MCF 10A (cell line): Measurements from ENCODE around the gene RHOA. TPM values are rescaled to one million over a fixed set of nuclear protein-coding genes. Genes with fewer than 3 reads are reported as not detected.

Experiments used
- BruUV-seq: library from RNA; stranded (reverse); fragments of 400-500 nt; replicated peaks from 2 replicates; lab custom pipeline; 2021; lab: Mats Ljungman, UMichigan
- CTCF ChIA-PET: fragments of 300-600 bp; sonication (Branson Sonifier 250); formaldehyde crosslinking; extraction: SDS; loops from one replicate; lab custom pipeline; 2021; ENCODE audit warnings: antibody characterized with exemption, inconsistent platforms; lab: Yijun Ruan, JAX
- POLR2A ChIA-PET: fragments of 300-600, 350-650 bp; sonication (Branson Sonifier 250); formaldehyde crosslinking; extraction: SDS; loops from one replicate; lab custom pipeline; 2020; ENCODE audit warnings: antibody characterized with exemption, inconsistent platforms; lab: Yijun Ruan, JAX
- DNase-seq: peaks from one replicate; pipeline ENCODE4 v3.0.0-alpha.2; 2018; ENCODE audit not compliant: unreplicated experiment
- H3K27ac Mint-ChIP-seq: one replicate; pipeline ENCODE4 v1.8.0; 2022; ENCODE audit warnings: mild to moderate bottlenecking, low read depth, mixed read lengths; ENCODE audit not compliant: unreplicated experiment
- H3K27me3 Mint-ChIP-seq: one replicate; pipeline ENCODE4 v1.8.0; 2022; ENCODE audit warnings: mixed read lengths; ENCODE audit not compliant: insufficient read depth, unreplicated experiment
- H3K36me3 Mint-ChIP-seq: one replicate; pipeline ENCODE4 v1.8.0; 2022; ENCODE audit warnings: mild to moderate bottlenecking, moderate library complexity, mixed read lengths; ENCODE audit not compliant: insufficient read depth, unreplicated experiment
- H3K4me1 Mint-ChIP-seq: one replicate; pipeline ENCODE4 v1.8.0; 2022; ENCODE audit warnings: mixed read lengths; ENCODE audit not compliant: insufficient read depth, unreplicated experiment
- H3K4me3 Mint-ChIP-seq: one replicate; pipeline ENCODE4 v1.8.0; 2022; ENCODE audit warnings: mild to moderate bottlenecking, moderate library complexity, mixed read lengths; ENCODE audit not compliant: unreplicated experiment
- H3K9me3 Mint-ChIP-seq: one replicate; pipeline ENCODE4 v1.8.0; 2022; ENCODE audit warnings: mixed read lengths; ENCODE audit not compliant: unreplicated experiment
- intact Hi-C: fragments of 100-400 bp; cut with micrococcal nuclease; formaldehyde crosslinking; loops from 2 replicates; pipeline ENCODE4 v1.14.1; 2022
- total RNA-seq: library from RNA; stranded (reverse); gene quantifications from 2 replicates; pipeline ENCODE4 v1.2.3, GENCODE V29; 2022
- TF ChIP-seq, protein P1 (sequence below): fragments of 200-600 bp; IDR thresholded peaks from one replicate; pipeline ENCODE4 v1.8.0; 2022; ENCODE audit warnings: antibody characterized with exemption, mild to moderate bottlenecking; ENCODE audit not compliant: unreplicated experiment

The RHOA gene
- total RNA-seq, 1 experiment from 2014 or later, result 298 TPM

DNA sequence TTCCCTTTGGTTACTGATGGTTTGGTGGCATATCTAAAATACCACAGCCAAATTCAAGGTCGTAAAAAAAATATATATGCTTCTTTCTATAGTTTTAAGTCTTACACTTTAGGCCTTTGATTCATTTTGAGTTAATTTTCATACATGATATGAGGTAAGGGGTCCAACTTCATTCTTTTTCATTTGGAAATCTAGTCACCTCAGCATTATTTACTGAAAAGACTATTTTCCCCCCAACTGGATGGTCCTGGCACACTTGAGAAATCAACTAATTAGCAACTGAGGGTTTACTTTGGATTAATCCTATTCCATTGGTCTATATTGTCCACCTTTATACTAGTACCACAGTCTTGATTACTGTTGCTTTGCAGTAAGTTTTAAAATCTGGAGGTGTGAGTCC lies 26.2 kb downstream of the RHOA start:
- intact Hi-C loops, result no loop called here
- H3K27me3 Mint-ChIP-seq, result no peaks in the 10 kb centered on the region
- CTCF ChIA-PET, result no interaction called here
- TF ChIP-seq, protein P1, sequence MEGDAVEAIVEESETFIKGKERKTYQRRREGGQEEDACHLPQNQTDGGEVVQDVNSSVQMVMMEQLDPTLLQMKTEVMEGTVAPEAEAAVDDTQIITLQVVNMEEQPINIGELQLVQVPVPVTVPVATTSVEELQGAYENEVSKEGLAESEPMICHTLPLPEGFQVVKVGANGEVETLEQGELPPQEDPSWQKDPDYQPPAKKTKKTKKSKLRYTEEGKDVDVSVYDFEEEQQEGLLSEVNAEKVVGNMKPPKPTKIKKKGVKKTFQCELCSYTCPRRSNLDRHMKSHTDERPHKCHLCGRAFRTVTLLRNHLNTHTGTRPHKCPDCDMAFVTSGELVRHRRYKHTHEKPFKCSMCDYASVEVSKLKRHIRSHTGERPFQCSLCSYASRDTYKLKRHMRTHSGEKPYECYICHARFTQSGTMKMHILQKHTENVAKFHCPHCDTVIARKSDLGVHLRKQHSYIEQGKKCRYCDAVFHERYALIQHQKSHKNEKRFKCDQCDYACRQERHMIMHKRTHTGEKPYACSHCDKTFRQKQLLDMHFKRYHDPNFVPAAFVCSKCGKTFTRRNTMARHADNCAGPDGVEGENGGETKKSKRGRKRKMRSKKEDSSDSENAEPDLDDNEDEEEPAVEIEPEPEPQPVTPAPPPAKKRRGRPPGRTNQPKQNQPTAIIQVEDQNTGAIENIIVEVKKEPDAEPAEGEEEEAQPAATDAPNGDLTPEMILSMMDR, result no peak
- no peak overlapping the region for H3K27ac Mint-ChIP-seq
- no peak overlapping the region for H3K4me3 Mint-ChIP-seq
- BruUV-seq, result no TSS peak
- H3K36me3 Mint-ChIP-seq, result peaks cover 12% of the 10 kb centered on the region
- POLR2A ChIA-PET, result interaction anchor here (0.9 to 1.3 kb wide), 2 partner anchors 9 to 26 kb away, joined by 3 read pairs; partner anchors contain the start of genes RHOA and TCTA
- DNase-seq, result no peak
- peaks cover 14% of the 10 kb centered on the region for H3K4me1 Mint-ChIP-seq
- no peaks in the 10 kb centered on the region for H3K9me3 Mint-ChIP-seq

- Mint-ChIP-seq H3K27me3 (no peaks in the 10 kb centered on the region), H3K4me3 (no peak overlapping the region), H3K9me3 (no peaks in the 10 kb centered on the region), H3K4me1 (peaks cover 17% of the 10 kb centered on the region), H3K27ac (peak overlapping the region; percentile 27), H3K36me3 (peaks cover 12% of the 10 kb centered on the region)
- ChIA-PET CTCF (no interaction called here), POLR2A (no interaction called here)
- TF ChIP-seq, protein P1, result no peak
- no peak for DNase-seq
- BruUV-seq, result no TSS peak
- intact Hi-C loops, result loop anchor here (2.0 kb wide), 1 partner anchor 65 kb away; no protein-coding TSS in a partner anchor
These were observed 28.4 kb downstream of the RHOA start for GRCh38 chr3:49383387-49383786.

DNA sequence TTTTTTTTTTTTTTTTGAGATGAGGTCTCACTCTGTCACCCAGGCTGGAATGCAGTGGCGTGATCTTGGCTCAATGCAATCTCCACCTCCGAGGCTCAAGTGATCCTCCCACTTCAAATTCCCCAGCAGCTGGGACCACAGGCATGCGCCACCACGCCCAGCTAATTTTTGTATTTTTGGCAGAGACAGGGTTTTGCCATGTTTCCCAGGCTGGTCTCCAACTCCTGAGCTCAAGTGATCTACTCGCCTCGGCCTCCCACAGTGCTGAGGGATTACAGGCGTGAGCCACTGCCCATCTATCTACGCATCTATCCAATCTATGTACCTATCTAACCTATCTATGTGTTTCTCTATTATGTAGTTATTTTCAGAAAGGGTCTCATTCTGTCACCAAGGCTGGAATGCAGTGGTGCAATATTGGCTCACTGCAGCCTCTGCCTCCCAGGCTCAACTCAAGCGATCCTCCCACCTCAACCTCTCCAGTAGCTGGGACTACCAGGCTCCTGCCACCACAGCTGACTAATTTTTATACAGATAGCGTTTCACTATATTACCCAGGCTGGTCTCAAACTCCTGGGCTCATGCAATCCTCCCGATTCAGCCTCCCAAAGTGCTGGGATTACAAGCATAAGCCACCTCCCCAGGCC lies 33.4 kb downstream of the RHOA start:
- Mint-ChIP-seq H3K4me1 (peaks cover 20% of the 10 kb centered on the region), H3K4me3 (peak overlapping the region; percentile 9), H3K36me3 (peaks cover 28% of the 10 kb centered on the region), H3K27ac (peak overlapping the region; percentile 70), H3K27me3 (no peaks in the 10 kb centered on the region), H3K9me3 (no peaks in the 10 kb centered on the region)
- TF ChIP-seq, protein P1, result no peak
- intact Hi-C loops, result loop anchor here (1.0 to 5.0 kb wide), 2 partner anchors 20 to 34 kb away; partner anchors contain the start of genes GPX1, RHOA and TCTA
- CTCF ChIA-PET, result interaction anchor here (1.3 kb wide), 1 partner anchor 71 kb away, joined by 4 read pairs; no protein-coding TSS in a partner anchor
- BruUV-seq, result no TSS peak
- POLR2A ChIA-PET, result interaction anchor here (0.6 to 2.9 kb wide), 8 partner anchors 10 to 358 kb away, joined by 3 to 13 read pairs (median 3); partner anchors contain the start of genes GPX1, RHOA, TCTA and USP4
- peak; percentile 84 for DNase-seq

DNA sequence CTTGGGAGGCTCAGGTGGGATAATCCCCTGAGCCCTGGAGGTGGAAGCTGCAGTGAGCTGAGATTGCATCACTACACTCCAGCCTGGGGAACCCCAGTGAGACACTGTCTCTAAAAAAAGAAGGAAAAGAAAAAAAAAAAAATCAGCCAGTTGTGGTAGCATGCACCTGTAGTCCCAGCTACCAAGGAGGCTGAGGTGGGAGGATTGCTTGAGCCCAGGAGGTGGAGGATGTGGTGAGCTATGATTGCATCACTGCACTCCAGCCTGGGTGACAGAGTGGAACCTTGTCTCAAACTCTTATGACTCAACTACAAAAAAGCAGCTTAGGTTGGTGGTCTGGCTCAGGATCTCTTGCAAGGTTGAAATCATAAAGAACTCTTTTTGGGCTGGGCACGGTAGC lies 34.3 kb downstream of the RHOA start:
- intact Hi-C loops, result loop anchor here (5.0 kb wide), 1 partner anchor 35 kb away; the partner anchor contains the start of genes RHOA and TCTA
- no peaks in the 10 kb centered on the region for H3K27me3 Mint-ChIP-seq
- H3K36me3 Mint-ChIP-seq, result peaks cover 36% of the 10 kb centered on the region
- TF ChIP-seq, protein P1, result no peak
- DNase-seq, result peak; percentile 60
- BruUV-seq, result no TSS peak
- peaks cover 20% of the 10 kb centered on the region for H3K4me1 Mint-ChIP-seq
- H3K9me3 Mint-ChIP-seq, result no peaks in the 10 kb centered on the region
- ChIA-PET CTCF (interaction anchor here (1.3 kb wide), 1 partner anchor 71 kb away, joined by 4 read pairs; no protein-coding TSS in a partner anchor), POLR2A (interaction anchor here (0.8 to 2.9 kb wide), 4 partner anchors 19 to 68 kb away, joined by 3 to 13 read pairs (median 5); partner anchors contain the start of genes GPX1 and USP4)
- peak overlapping the region; percentile 70 for H3K27ac Mint-ChIP-seq
- H3K4me3 Mint-ChIP-seq, result no peak overlapping the region
